WTC11 (cell line): Measurements from ENCODE around the gene WDR33.

ENCODE experiments used
- TF ChIP-seq, protein P1 (sequence below): fragments of 200-600 bp; IDR thresholded peaks from 2 replicates; pipeline ENCODE4 v1.8.0; 2022; ENCODE audit warnings: antibody characterized with exemption
- TF ChIP-seq, protein P2 (sequence below): sonication (generic); formaldehyde crosslinking; IDR thresholded peaks from 2 replicates; pipeline ENCODE4 v1.8.1; 2022; ENCODE audit warnings: low read depth, mild to moderate bottlenecking, moderate library complexity, missing genetic modification reagents, borderline replicate concordance

DNA sequence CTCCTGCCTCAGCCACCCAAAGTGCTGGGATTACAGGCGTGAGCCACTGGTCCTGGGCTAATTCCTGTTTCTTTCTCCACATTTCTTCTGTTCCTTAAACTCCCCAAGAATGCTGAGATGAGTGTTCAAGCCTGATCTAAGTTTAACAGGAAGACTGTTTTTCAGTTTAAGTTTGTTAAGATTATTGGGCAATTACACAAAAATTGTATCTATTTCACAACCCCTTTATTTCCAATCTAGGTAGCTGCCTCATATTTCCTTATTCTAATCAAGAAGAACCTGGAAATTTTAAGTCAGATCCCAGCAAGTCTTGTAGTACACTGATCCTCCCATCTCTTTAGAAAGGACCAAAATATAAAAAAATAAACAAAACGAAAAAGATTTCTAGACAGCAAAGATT lies 98.0 kb downstream of the WDR33 start:
- TF ChIP-seq, protein P1, sequence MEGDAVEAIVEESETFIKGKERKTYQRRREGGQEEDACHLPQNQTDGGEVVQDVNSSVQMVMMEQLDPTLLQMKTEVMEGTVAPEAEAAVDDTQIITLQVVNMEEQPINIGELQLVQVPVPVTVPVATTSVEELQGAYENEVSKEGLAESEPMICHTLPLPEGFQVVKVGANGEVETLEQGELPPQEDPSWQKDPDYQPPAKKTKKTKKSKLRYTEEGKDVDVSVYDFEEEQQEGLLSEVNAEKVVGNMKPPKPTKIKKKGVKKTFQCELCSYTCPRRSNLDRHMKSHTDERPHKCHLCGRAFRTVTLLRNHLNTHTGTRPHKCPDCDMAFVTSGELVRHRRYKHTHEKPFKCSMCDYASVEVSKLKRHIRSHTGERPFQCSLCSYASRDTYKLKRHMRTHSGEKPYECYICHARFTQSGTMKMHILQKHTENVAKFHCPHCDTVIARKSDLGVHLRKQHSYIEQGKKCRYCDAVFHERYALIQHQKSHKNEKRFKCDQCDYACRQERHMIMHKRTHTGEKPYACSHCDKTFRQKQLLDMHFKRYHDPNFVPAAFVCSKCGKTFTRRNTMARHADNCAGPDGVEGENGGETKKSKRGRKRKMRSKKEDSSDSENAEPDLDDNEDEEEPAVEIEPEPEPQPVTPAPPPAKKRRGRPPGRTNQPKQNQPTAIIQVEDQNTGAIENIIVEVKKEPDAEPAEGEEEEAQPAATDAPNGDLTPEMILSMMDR, result no peak
- TF ChIP-seq, protein P2, sequence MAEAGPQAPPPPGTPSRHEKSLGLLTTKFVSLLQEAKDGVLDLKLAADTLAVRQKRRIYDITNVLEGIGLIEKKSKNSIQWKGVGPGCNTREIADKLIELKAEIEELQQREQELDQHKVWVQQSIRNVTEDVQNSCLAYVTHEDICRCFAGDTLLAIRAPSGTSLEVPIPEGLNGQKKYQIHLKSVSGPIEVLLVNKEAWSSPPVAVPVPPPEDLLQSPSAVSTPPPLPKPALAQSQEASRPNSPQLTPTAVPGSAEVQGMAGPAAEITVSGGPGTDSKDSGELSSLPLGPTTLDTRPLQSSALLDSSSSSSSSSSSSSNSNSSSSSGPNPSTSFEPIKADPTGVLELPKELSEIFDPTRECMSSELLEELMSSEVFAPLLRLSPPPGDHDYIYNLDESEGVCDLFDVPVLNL (CRISPR knock-in tag), result no peak
